Lower leg skin (tissue), 4 donors: ENCODE data around the gene CLECL1. TPM values are rescaled to one million over a fixed set of nuclear protein-coding genes. Genes with fewer than 3 reads are reported as not detected.

Experiments
- DNase-seq, 2 donors: peaks; one replicate each; pipeline ENCODE4 v3.0.0-alpha.2; 2019; ENCODE audit warnings: low spot score in 2 of 2
- H3K4me3 ChIP-seq: fragments of 200-600 bp; sonication (generic); 2 replicates; pipeline ENCODE4 v1.5.1; 2017; ENCODE audit warnings: mild to moderate bottlenecking, low read depth; ENCODE audit not compliant: poor library complexity, severe bottlenecking
- POLR2A ChIP-seq, 2 donors: fragments of 450-650 bp; IDR thresholded peaks; one replicate each; pipeline ENCODE4 v1.6.1; 2016 to 2017; ENCODE audit warnings: antibody characterized with exemption in 2 of 2, mild to moderate bottlenecking in 1 of 2, moderate library complexity in 1 of 2
- WGBS, 2 donors: methylation state at CpG; one replicate each; pipeline ENCODE4 v1.1.5; 2018; 5-methylcytosine and 5-hydroxymethylcytosine counted together
- intact Hi-C: fragments of 100-400 bp; cut with DNase I; formaldehyde crosslinking; loops from one replicate; pipeline ENCODE4 v1.15.0; 2023; ENCODE audit warnings: low total_unique reads
- total RNA-seq, 4 donors: library from RNA; depleted of rRNA; stranded (reverse); fragments of >200 nt; gene quantifications; one replicate each; pipeline ENCODE4 v1.1.0, GENCODE V29; 2016
- TF ChIP-seq, protein P1 (sequence below), 3 donors: fragments of 450-650 bp; IDR thresholded peaks; one replicate each; pipeline ENCODE4 v1.5.1; 2016; ENCODE audit warnings: antibody characterized with exemption in 3 of 3, mild to moderate bottlenecking in 3 of 3, moderate library complexity in 2 of 3

CLECL1 gene
- total RNA-seq, 4 donors from 2014 or later: not detected

DNA sequence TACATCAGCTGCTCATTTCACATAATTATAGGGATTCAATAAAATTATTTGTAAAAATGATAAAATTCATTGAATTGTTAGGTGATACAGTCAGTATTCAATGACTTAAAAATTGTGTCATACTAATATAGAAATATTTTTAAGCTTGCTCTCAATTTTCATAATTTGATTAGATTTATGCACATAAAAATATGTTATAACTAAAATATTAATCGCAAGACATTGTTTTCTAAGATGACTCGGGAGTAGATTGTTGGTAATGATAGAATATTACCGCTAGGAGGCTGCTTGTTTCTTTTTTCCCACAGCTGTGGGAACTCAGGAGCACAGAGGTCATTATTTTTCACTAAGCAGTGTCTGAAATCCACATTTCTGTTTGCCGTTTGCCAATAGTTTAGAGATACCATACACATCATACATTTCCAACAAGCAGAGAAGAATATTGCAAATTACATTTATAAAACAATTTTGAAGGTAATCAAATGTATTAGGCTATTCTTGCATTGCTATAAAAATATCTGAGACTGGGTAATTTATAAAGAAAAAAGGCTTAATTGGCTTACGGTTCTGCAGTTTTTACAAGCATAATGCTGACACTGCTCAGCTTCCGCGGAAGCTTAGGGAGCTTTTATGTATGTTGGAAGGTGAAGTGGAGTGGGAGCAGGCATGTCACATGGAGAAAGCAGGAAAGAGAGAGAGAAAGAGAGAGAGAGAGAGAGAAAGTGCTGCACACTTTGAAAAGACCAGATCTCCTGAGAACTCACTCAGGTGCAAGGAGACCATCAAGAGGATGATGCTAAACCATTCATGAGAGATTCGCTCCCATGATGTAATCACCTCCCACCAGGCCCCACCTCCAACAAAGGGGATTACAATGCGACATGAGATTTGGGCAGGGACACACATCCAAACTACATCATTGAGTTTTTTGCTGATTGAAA lies 18.6 kb upstream of the CLECL1 start:
- no peak overlapping the region for H3K4me3 ChIP-seq
- intact Hi-C loops: loop anchor here (5.0 to 10.0 kb wide), 2 partner anchors 41 to 393 kb away; no protein-coding TSS in a partner anchor
- 49 to 56% methylated on average over 9 of the region's 9 CpGs for WGBS, 2 donors
- TF ChIP-seq, protein P1, sequence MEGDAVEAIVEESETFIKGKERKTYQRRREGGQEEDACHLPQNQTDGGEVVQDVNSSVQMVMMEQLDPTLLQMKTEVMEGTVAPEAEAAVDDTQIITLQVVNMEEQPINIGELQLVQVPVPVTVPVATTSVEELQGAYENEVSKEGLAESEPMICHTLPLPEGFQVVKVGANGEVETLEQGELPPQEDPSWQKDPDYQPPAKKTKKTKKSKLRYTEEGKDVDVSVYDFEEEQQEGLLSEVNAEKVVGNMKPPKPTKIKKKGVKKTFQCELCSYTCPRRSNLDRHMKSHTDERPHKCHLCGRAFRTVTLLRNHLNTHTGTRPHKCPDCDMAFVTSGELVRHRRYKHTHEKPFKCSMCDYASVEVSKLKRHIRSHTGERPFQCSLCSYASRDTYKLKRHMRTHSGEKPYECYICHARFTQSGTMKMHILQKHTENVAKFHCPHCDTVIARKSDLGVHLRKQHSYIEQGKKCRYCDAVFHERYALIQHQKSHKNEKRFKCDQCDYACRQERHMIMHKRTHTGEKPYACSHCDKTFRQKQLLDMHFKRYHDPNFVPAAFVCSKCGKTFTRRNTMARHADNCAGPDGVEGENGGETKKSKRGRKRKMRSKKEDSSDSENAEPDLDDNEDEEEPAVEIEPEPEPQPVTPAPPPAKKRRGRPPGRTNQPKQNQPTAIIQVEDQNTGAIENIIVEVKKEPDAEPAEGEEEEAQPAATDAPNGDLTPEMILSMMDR (IDR thresholded peaks at IDR 0.05): no peak
- TF ChIP-seq POLR2A (IDR thresholded peaks at IDR 0.05): no peak
- DNase-seq: no peak

DNA sequence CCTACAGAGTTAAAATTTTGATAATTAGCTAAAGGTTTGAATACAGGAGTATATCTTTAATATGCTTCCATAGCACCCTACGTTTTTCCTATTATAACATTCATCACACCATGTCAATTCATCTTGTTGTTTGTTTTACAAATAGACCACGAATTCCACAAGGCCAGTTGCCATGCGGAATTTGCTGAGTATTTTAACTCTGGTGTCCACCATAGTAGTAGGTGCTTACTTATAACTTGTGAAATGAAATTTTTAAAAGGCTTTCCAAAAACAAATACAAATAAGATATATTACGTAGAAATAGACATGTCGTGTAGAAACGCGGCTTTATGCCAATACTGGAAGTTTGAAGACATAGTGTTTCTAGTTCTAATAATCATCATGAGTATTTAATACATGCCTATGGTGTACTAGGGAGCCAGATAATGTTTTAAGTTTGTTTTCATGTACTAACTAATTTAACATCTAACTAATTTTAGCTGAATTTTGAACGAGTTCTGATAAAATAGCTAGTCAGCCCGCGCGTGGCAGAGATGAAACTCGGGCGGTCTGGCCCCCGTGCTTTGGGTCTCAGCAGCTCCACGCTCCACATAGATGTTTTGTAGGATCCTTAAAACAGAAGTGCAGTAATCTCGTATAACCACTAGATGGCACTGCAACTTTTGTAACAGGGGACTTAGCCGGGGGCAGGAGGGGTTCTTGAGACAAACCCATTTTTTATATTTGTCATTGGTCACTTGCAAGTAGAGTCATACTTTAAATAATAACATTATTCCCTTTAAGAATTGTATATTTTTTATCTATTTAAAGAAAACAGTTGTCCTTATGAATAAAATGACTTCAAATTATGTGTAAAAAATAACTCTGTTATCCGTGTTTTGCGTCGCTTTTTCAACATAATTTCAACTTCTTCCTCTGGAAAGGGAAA lies 17.6 kb upstream of the CLECL1 start:
- peak; percentile 44 to 84 for DNase-seq
- H3K4me3 ChIP-seq: no peak overlapping the region
- 13 to 19% methylated on average over 20 of the region's 20 CpGs for WGBS, 2 donors
- TF ChIP-seq, protein P1 (IDR thresholded peaks at IDR 0.05): peak in 1 of 3 donors; percentile 21
- no peak for TF ChIP-seq POLR2A (IDR thresholded peaks at IDR 0.05)
- intact Hi-C loops: loop anchor here (5.0 to 10.0 kb wide), 2 partner anchors 42 to 394 kb away; no protein-coding TSS in a partner anchor

DNA sequence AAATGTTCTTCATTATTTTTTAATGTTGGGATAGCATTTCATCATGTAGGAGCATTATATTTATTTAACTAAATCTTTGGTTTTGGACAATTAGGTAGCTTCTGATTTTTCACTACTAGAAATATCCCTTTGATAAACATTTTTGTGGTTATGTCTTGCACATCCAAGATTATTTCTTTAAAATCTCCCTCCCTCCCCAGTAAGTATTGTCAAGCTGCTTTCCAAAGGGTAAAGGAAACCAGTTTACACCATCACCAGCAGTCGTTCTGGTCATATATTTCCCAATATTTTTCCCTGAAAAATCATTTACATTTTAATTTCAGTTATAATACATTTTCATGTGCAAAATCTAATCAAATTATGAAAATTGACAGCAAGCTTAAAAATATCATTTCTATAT lies 16.7 kb upstream of the CLECL1 start:
- TF ChIP-seq, protein P1 (IDR thresholded peaks at IDR 0.05): no peak
- TF ChIP-seq POLR2A (IDR thresholded peaks at IDR 0.05): no peak
- WGBS, 2 donors: 0 to 57% methylated on average over 1 of the region's 1 CpG
- DNase-seq: no peak
- intact Hi-C loops: loop anchor here (5.0 to 10.0 kb wide), 2 partner anchors 43 to 395 kb away; no protein-coding TSS in a partner anchor
- H3K4me3 ChIP-seq: no peak overlapping the region

GRCh38 chr12:9745199-9745598 lies 12.3 kb upstream of the CLECL1 start:
- no peak overlapping the region for H3K4me3 ChIP-seq
- WGBS, 2 donors: 58 to 60% methylated on average over 3 of the region's 3 CpGs
- no peak for DNase-seq
- intact Hi-C loops: no loop called here
- TF ChIP-seq, protein P1 (IDR thresholded peaks at IDR 0.05): no peak
- no peak for TF ChIP-seq POLR2A (IDR thresholded peaks at IDR 0.05)

- intact Hi-C loops: no loop called here
- no peak for DNase-seq
- WGBS, 2 donors: 60 to 67% methylated on average over 5 of the region's 5 CpGs
- no peak overlapping the region for H3K4me3 ChIP-seq
- no peak for TF ChIP-seq POLR2A (IDR thresholded peaks at IDR 0.05)
- TF ChIP-seq, protein P1 (IDR thresholded peaks at IDR 0.05): no peak
These were observed 9.8 kb upstream of the CLECL1 start for GRCh38 chr12:9742661-9743060.
